GM21381 (cell line): ENCODE results near the gene UBE3A.
"Not testable (repeated sequence)": the region's sequence is repeated elsewhere in the genome, so short reads cannot be mapped to it uniquely, and the experiment has no call there.

ENCODE experiments used
- ATAC-seq: cut with Tn5 transposase; IDR thresholded peaks from one replicate; pipeline ENCODE4 v1.9.1; 2021; ENCODE audit warnings: mild to moderate bottlenecking, moderate library complexity; ENCODE audit not compliant: unreplicated experiment

The UBE3A gene

DNA sequence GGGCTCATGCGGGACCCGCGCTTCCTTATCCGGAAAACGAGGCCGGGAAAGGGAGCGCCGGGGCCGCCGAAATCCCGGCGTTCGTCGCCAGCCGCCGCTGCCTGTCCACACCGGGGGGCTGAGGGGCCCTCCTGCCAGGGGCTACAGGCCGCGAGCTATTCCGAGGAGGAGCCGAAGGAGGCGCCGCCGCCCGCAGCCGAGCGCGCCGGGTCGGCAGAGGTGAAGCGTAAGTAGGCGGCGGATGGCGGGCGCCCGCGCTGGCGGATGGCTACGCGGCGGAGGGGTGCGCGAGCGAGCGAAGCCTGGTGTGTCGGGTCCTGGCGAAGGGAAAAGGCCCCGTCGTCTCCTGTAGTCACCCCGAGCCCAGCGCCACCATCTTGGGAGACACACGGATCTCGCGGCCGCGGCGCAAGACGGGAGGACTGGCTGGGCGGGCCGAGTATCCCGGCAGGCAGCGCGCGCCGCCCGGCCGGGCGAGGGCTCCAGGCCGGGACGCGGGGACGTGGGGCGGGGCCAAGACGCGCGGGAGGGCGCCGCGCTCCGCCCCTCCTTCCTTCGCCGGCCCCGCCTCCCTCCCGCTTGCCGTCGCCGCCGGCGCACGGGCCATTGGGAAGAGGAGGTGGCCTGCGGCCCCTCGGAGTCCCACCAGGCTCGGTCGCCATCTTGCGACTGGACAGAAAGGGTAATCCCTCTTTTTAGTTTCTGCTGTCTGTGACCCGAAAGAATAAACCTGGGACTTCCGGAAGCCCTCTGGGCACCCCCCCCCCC, at the start of gene UBE3A:
Gene UBE3A, minus strand, starts transcription at position 424 of the 768 bp plus-strand sequence. CDS start 29,917 bp downstream, outside the sequence.
- ATAC-seq = peak; percentile 86

- no peak for ATAC-seq
Measured at GRCh38 chr15:25487226-25487884, 48.5 kb upstream of the UBE3A start.

GRCh38 chr15:25486051-25486450, 47.2 kb upstream of the UBE3A start:
- ATAC-seq = no peak

GRCh38 chr15:25481208-25481859, 42.5 kb upstream of the UBE3A start:
- no peak for ATAC-seq

- ATAC-seq = no peak
Measured at GRCh38 chr15:25478313-25478712, 39.5 kb upstream of the UBE3A start.

- no peak for ATAC-seq
Measured at GRCh38 chr15:25477816-25478215, 39.0 kb upstream of the UBE3A start.

- ATAC-seq = no peak
Measured at GRCh38 chr15:25474251-25474650, 35.4 kb upstream of the UBE3A start.

DNA sequence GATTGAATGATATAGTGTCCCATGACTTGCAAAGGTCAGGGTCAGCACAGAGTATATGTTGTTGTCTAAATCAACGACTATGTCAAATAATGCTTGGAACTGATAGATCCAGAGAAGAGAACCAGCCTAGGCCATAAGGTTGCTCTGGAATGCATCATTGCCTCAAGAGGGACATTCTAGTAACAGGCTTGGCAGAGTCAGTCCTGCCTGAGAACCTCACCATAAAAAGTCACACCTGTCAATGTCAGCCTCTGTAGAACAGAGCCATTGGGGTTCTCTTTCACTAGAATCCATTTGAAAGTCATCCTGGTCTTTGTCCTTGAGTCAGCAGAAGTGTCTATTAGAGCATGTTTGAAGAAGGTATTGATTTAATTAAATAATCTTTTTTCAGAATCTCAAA, 31.4 kb upstream of the UBE3A start:
- ATAC-seq = no peak

GRCh38 chr15:25469377-25469776, 30.6 kb upstream of the UBE3A start:
- ATAC-seq = no peak

GRCh38 chr15:25468611-25469010, 29.8 kb upstream of the UBE3A start:
- ATAC-seq = no peak

DNA sequence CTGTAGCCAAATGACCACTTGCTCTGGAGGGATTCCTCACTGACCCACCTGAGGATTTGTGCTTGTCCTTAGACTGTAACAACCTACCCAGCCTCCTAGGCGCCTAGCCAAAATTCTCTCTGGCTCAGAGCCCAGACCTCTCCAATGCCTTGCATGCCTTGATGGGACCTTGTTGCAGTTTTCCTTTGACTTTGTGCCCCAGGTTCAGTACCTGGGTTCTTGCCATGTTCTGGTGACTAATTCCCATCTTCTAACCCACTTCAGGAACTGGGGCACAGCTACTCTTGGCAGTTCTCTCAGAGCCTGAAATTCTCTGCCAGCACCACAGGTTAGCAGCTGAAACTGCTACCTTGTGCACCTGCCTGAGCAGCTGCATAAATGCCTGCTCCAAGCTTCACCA, 27.0 kb upstream of the UBE3A start:
- no peak for ATAC-seq

DNA sequence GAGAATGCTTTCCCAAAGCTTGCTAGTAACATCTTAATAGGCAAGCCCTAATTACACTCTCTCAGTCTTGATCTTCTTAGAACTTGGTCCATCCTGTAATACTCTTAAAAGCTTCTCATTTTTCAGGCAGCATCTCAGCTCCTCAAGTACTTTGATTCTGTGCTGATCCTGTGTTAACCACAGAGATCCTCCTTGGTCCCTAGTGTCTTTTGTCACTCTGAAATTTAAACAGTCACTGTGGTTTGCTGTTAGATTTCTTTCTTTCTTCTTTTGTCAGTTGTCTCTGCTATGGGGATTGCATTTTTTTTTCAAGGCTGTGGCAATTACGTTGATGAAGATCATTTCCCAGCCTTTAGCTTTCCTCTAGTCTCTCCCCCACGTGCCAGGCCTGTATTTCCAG, 26.0 kb upstream of the UBE3A start:
- no peak for ATAC-seq

- no peak for ATAC-seq
Measured at GRCh38 chr15:25464383-25464782, 25.6 kb upstream of the UBE3A start.

GRCh38 chr15:25456196-25456595, 17.4 kb upstream of the UBE3A start:
- no peak for ATAC-seq

DNA sequence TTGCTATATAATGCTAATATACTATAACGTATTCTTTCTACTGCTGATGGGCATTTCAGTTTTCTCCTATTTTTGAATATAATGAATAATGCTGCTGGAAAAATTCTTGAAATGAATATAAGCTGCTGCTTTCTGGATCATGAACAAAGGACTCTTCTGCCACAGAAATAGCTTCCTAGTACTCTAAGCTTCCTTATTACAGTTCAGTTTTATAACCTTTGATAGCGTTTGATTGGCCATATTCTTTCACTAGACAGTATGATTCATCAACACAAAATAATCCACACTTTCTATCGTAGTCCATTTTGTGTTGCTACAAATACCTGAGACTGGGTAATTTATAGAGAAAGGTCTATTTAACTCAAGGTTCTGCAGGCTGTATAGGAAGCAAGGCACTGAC, 16.4 kb upstream of the UBE3A start:
- no peak for ATAC-seq

GRCh38 chr15:25454771-25455170, 15.9 kb upstream of the UBE3A start:
- ATAC-seq = no peak

GRCh38 chr15:25453246-25453645, 14.4 kb upstream of the UBE3A start:
- not testable (repeated sequence) for ATAC-seq

GRCh38 chr15:25451501-25451900, 12.7 kb upstream of the UBE3A start:
- no peak for ATAC-seq

- no peak for ATAC-seq
Measured at GRCh38 chr15:25450163-25450562, 11.3 kb upstream of the UBE3A start.

GRCh38 chr15:25446076-25446475, 7.3 kb upstream of the UBE3A start:
- ATAC-seq = no peak

DNA sequence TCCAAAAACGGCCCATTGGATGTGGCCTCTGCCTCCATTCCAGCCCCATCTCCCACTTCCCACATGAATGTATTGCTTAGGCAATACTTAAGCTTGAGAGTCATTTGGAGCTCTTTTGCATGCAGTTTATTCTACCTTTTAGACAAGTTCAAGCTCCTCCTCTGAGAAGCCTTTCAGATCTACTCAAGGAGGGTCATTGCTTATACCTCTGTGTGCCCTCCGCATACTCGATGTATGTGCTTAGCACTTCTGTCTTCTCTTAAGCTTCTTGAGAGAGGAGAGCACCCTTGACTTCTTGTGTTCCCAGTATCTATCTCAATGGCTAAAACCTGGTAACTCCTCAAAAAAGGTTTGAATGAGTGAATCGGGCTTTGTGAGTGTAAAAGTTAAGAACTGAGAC, 6.6 kb upstream of the UBE3A start:
- no peak for ATAC-seq

DNA sequence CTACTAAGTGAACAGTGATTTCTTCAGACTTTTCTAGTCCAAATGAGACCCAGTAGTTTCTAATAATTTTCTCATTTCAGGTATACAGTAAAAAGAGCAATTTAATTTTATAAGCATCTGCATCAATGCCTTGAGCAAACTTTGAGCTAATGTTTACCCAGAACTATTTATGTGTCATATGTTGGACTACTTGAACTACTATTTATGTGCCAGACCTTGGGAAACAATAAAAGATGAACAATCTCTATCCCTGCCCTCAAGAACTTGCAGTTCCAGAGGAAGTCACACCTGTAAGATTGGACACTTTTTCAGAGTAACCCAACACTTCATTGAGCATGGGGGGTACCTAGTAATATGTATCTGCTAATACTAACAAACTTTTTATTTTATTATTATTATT, 2.3 kb upstream of the UBE3A start:
- ATAC-seq = no peak
